C4-2B (cell line): ENCODE data around the gene NCOA4.
"Not testable (repeated sequence)": the region's sequence is repeated elsewhere in the genome, so short reads cannot be mapped to it uniquely, and the experiment has no call there.

Source experiments
- H3K27ac ChIP-seq: fragments of 450-650 bp; 2 replicates; pipeline ENCODE4 v1.5.1; 2017
- CTCF ChIP-seq: fragments of 450-650 bp; conservative IDR thresholded peaks from 2 replicates; pipeline ENCODE4 v1.5.1; 2017; ENCODE audit warnings: mild to moderate bottlenecking
- ZFX ChIP-seq: fragments of 450-650 bp; IDR thresholded peaks from 2 replicates; pipeline ENCODE4 v1.6.1; 2017

Gene NCOA4

DNA sequence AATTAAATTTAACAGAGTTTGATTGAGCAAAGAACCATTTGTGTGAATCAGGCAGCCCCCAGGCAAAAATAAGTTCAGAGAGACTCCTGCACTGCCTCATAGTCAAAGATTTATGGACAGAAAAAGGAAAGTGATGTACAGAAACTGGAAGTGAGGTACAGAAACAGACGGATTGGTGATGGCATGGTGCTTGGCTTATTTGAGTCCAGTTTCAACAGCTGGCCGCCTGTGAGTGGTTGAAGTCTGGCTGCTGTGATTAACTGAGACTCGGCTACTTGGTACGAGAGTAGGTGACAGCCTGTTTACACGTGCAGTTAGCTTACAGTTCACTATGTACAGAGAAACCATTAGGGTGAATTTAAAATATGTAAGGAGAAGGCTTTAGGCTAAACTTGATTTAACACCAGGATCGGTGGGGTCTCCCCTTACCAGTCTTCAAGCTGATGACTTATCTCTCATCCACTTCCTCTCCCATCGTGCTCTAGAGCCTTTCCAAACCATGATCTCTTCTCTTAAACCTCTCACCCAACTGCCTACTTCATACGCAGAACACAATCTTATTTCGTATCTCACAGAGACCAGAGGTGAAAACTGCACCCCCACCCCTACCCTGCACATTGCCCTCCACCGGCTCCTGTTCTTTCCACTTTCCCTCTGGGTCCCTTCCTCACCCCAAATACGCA lies 20.7 kb upstream of the NCOA4 start:
- no peak for TF ChIP-seq CTCF
- TF ChIP-seq ZFX = no peak
- no peak overlapping the region for H3K27ac ChIP-seq

- H3K27ac ChIP-seq = not testable (repeated sequence)
Observed at GRCh38 chr10:46049497-46049831, 19.0 kb upstream of the NCOA4 start.

DNA sequence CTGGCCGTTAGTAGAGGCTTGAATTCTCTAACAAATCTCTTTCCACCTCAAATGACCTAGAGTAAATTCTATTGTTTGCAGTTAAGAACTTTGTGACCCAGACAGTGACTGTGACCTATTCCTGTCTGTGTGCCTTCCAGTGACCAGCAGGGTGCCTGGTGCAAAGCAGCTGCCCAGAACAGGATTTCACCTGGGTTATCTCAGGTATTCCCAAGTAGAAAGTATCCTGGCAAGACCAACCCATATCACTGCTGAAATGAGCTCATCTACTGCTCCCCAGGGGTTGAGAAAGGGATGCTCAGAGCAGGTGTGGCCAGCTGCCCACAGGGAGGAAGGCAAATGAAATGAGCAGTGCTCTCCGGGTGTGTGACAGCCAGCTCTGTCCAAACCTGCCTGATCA lies 17.7 kb upstream of the NCOA4 start:
- peak overlapping the region; percentile 54 for H3K27ac ChIP-seq
- TF ChIP-seq CTCF (no peak), ZFX (no peak)

- TF ChIP-seq CTCF = no peak
- no peak for TF ChIP-seq ZFX
- no peak within 1 kb of the TSS for H3K27ac ChIP-seq
Observed at GRCh38 chr10:46046261-46046660, 15.8 kb upstream of the NCOA4 start, which contains the start of gene MSMB. Gene MSMB, minus strand, starts transcription at chr10:46046269. Its CDS starts 32 bp downstream, at chr10:46046237.

- H3K27ac ChIP-seq = no peak overlapping the region
- TF ChIP-seq CTCF (no peak), ZFX (no peak)
Observed at GRCh38 chr10:46042527-46042926, 12.1 kb upstream of the NCOA4 start.

- TF ChIP-seq CTCF (no peak), ZFX (no peak)
- H3K27ac ChIP-seq = peak overlapping the region; percentile 80
Observed at GRCh38 chr10:46040004-46040403, 9.6 kb upstream of the NCOA4 start.

GRCh38 chr10:46037107-46037825 lies 6.8 kb upstream of the NCOA4 start:
- H3K27ac ChIP-seq = no peak overlapping the region
- TF ChIP-seq ZFX (no peak), CTCF (no peak)
